Measurements from ENCODE around the gene IREB2.

DNA sequence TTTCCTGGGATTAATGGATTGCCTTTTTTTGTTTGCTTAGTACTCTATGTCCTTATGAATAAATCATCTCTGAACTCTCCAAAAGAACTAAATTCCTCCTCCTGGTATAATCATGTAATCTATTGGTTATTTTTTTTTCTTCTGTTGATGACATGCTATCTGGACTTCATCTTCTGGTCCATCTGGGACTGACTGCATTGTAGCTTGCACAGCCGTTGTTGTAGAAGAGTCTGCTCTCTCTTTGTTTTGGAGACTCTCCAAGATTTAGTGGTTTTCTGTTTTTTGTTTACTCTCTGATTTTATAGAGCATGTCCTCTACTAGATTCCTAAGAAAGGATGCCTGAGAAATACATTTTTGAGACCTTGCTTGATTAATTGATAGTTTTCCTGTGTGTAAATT is 19.1 kb downstream of the IREB2 start:
- TF ChIP-seq, protein P1, sequence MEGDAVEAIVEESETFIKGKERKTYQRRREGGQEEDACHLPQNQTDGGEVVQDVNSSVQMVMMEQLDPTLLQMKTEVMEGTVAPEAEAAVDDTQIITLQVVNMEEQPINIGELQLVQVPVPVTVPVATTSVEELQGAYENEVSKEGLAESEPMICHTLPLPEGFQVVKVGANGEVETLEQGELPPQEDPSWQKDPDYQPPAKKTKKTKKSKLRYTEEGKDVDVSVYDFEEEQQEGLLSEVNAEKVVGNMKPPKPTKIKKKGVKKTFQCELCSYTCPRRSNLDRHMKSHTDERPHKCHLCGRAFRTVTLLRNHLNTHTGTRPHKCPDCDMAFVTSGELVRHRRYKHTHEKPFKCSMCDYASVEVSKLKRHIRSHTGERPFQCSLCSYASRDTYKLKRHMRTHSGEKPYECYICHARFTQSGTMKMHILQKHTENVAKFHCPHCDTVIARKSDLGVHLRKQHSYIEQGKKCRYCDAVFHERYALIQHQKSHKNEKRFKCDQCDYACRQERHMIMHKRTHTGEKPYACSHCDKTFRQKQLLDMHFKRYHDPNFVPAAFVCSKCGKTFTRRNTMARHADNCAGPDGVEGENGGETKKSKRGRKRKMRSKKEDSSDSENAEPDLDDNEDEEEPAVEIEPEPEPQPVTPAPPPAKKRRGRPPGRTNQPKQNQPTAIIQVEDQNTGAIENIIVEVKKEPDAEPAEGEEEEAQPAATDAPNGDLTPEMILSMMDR (IDR thresholded peaks at IDR 0.05; ENCODE audit: extremely low read depth in 1 of 2, insufficient read depth in 1 of 2, low read depth in 1 of 2, low read length in 2 of 2), result no peak
- TF ChIP-seq POLR2A (IDR thresholded peaks at IDR 0.05; ENCODE audit: low read depth, low read length) (no peak), EZH2 (IDR thresholded peaks at IDR 0.05; ENCODE audit: borderline replicate concordance, low read depth, low read length, severe bottlenecking) (no peak)
- TF ChIP-seq, protein P2, sequence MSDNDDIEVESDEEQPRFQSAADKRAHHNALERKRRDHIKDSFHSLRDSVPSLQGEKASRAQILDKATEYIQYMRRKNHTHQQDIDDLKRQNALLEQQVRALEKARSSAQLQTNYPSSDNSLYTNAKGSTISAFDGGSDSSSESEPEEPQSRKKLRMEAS (IDR thresholded peaks at IDR 0.05; ENCODE audit: insufficient read depth, insufficient read length), result no peak

Measured in endothelial cell of umbilical vein (primary cell).